A673 (cell line): ENCODE results near the gene KIF4A.

ENCODE experiments used
- CTCF ChIP-seq: fragments of 300-800, 200-600 bp; sonication (generic); conservative IDR thresholded peaks from 2 replicates; pipeline ENCODE4 v1.5.1; 2017; ENCODE audit warnings: low read depth, mild to moderate bottlenecking, antibody characterized with exemption, low read length, moderate library complexity, mixed read lengths
- EZH2 ChIP-seq: fragments of 200-600 bp; sonication (generic); IDR thresholded peaks from 2 replicates; pipeline ENCODE4 v1.6.1; 2017; ENCODE audit warnings: borderline replicate concordance, low read depth, mild to moderate bottlenecking, mixed read lengths, antibody characterized with exemption, low read length; ENCODE audit not compliant: poor library complexity, severe bottlenecking

GRCh38 chrX:70386235-70386634, 96.3 kb downstream of the KIF4A start:
- TF ChIP-seq CTCF (no peak), EZH2 (no peak)
